ENCODE measurements around the gene CRYBG3.

DNA sequence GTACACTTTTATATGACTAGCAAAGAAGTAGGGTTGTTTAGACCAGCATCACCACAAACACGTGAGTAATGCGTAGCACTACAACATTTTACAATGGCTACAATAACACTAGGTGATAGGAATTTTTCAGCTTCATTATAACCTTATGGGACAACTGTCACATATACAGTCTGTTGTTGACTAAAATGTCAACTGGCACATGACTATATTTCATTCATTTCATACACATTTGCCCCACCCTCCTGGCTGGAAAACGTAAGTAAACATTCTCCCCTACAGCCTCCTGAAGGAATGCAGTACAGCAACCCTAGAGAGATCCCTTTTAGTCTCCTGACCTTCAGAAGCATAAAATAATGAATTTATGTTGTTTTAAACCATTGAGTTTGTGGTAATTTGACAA, 134.2 kb downstream of the CRYBG3 start:
- TF ChIP-seq, protein P1, sequence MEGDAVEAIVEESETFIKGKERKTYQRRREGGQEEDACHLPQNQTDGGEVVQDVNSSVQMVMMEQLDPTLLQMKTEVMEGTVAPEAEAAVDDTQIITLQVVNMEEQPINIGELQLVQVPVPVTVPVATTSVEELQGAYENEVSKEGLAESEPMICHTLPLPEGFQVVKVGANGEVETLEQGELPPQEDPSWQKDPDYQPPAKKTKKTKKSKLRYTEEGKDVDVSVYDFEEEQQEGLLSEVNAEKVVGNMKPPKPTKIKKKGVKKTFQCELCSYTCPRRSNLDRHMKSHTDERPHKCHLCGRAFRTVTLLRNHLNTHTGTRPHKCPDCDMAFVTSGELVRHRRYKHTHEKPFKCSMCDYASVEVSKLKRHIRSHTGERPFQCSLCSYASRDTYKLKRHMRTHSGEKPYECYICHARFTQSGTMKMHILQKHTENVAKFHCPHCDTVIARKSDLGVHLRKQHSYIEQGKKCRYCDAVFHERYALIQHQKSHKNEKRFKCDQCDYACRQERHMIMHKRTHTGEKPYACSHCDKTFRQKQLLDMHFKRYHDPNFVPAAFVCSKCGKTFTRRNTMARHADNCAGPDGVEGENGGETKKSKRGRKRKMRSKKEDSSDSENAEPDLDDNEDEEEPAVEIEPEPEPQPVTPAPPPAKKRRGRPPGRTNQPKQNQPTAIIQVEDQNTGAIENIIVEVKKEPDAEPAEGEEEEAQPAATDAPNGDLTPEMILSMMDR (IDR thresholded peaks at IDR 0.05), result no peak
- TF ChIP-seq POLR2AphosphoS5 (IDR thresholded peaks at IDR 0.05) (no peak), POLR2A (IDR thresholded peaks at IDR 0.05; ENCODE audit: low read depth) (no peak), EP300 (IDR thresholded peaks at IDR 0.05) (no peak)
